HT1080 (cell line): Measurements from ENCODE around the gene NPTN. TPM values are rescaled to one million over a fixed set of nuclear protein-coding genes. Genes with fewer than 3 reads are reported as not detected.

Source experiments
- DNase-seq: peaks from one replicate; pipeline ENCODE4 v3.0.0-alpha.2; 2015; ENCODE audit warnings: low read depth
- total RNA-seq: library from RNA; depleted of rRNA; stranded (reverse); fragments of >200 nt; shearing (Covaris generic); gene quantifications from 2 replicates; pipeline ENCODE4 v1.2.3, GENCODE V29; 2014

Gene NPTN
- total RNA-seq, 1 experiment from 2014 or later, result 118 TPM

DNA sequence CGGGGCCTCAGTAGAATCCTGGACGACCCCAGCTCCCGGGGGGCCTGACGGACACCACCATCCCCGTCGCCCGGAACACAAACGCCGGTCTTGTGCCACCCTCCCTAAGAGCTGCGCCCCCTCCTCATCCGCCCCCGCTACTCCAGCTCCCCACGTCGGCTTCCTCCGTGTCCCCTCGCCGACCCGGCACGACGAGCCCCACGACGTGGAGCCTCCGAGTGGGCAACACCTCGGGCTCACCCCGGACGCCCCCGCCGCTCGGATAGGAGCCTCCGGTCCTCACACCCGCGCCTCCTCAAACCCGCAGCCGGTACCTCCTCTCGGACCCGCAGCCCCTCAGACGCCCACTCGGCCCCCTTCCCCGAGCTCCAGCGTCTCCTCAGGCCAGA, 525 bp downstream of the NPTN start:
- DNase-seq, result no peak

DNA sequence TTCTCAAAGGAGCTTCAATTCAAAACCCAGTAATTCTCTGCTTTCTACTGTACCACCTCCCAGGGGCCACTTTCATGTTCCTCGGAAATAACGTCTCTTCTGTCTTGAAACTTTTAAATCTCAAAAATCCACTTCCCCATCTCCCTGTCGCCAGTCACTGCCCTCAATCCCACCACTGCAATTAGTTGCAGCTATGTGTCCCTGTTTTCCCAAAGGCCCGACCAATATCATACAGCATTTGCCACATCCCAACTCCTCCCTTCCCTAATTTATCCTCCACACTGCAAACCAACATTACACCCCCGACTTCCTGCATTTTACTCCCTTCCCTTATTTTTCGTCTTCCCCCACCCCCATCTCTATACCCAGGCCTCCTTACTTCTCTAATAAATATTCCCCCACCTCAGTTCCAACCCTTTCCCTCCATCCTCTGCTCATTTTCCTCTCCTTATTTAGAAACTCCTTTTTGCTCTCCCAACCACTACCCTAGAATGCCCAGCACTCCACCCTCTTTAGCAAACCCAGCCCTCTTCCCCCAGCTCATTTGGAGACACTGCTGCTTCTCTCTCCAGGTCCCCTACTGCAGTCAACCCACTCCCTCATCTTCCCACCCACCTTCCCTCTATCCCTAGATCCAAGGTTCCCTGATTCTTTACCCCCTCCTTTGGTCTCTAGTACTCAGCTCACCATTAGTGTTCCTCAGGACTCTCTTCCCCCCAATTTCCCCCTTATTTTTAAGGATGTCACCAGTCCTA, 1.1 kb downstream of the NPTN start:
- peak; percentile 65 for DNase-seq

- DNase-seq, result no peak
Measured at GRCh38 chr15:73630921-73631362, 2.2 kb downstream of the NPTN start.

DNA sequence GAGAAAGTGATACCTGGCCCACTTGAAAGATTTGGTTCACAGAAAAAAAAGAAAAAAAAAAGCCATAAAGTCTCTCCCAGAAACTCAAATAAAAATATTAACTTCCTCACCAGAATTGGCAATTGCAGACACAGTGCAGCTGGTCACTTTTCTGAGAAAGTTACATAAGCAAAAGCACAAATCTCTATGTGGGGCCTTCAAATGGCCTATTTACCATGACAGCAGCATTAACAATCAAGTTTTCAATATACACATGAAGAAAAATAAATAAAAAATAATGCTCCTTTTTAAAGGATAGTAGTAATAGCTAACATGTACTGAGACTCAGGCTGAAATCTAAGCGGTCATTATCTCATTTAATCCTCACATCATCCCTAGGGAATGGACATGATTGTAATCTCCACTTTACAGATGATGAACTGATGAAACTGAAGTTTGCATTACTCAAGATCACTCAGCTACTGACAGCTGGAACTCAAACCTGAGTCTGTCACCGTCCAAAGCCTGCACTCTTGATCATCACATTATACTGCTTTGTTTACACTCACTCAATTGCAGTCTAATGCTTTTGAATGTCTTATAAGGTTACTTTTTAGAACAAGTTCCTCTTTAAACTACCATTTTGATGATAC, 3.3 kb downstream of the NPTN start:
- DNase-seq, result no peak

- peak; percentile 17 for DNase-seq
Measured at GRCh38 chr15:73628976-73629797, 4.0 kb downstream of the NPTN start.

- no peak for DNase-seq
Measured at GRCh38 chr15:73628102-73628501, 5.1 kb downstream of the NPTN start.

DNA sequence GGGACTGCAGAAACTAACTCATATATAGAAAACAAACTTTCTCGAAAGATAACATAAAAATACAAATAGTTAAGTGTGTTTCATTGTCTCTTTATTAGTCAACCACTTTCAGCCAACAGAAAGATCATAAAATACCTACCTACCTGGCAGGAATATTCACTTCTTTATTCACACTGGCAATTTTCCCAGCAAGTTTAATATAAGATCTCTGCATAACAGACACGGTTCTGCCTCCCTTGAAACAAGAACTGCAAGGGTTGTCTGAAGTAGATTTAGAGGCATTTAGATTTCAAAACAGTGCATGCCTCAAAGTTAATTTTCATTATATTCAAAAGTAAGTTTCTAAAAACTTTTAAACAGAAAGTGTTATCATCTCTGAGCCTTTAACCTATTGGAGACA, 7.1 kb downstream of the NPTN start:
- DNase-seq, result no peak

GRCh38 chr15:73624530-73624929, 8.7 kb downstream of the NPTN start:
- DNase-seq, result no peak

DNA sequence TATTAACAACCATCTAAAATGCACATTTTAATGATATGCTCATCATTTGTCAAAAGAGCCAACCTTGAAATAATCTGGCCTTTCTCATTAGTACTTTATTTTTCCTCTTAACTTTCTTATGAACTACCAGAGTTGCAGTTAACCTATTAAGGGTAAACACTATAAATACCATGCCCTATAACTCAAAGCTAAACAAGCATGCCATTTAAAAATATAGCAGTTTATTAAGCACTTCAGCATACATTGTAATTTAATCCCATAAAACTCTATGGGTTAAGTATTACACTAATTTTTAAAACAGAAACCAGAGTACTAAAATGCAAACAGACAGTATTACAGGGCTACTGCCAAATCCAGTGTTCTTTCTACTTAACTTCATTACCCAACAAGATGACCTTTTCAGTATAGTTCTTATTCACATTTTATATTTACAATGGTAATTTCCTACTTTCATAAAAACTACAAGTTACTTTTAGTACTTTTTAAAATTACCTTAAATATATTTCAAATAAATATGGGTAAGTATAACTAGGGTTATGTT, 11.8 kb downstream of the NPTN start:
- DNase-seq, result no peak

- DNase-seq, result no peak
Measured at GRCh38 chr15:73620078-73620477, 13.1 kb downstream of the NPTN start.

DNA sequence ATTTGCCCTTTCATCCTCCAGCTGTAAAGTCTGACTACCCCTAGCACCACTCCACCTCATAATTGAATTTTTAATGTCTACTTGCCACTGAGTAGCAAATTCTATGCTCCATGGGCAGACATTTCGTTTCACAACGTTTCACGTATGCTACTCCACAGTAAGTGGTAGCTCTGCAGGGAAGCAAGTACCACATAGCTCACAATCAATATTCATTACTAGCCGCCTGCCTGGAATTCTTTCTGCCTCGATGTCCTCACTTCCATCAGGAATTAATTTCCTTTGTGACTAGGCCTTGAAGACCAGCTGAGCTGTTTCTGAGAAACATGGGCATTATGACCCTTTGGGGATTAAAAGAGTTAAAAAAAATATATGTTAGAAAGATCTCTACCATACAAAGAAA, 15.3 kb downstream of the NPTN start:
- no peak for DNase-seq

DNA sequence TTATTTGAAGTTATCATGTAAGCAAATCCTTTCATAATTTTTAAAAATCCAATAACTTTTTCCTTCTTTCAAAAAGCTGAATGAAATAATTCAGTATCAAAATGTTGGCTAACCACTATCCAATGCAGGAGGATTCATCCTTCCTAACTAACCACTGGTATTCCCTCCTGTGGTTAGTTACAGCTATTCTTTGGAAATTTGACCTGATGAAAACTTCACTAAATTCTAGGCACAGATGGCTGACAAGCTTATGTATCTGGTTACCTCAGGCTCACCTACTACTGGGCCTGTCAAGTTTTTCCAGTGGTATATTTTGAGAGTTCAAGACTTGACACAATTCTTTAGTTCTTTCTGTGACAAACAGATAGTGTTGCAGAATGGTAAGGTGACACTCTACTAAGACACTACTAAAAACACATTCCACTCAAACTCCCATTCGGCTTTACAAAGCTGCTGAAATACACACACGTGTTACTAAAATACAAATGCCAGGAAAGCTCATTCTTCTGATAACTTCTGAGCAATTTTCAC, 15.8 kb downstream of the NPTN start:
- peak; percentile 20 for DNase-seq

GRCh38 chr15:73608941-73609340, 24.2 kb downstream of the NPTN start:
- DNase-seq, result no peak

DNA sequence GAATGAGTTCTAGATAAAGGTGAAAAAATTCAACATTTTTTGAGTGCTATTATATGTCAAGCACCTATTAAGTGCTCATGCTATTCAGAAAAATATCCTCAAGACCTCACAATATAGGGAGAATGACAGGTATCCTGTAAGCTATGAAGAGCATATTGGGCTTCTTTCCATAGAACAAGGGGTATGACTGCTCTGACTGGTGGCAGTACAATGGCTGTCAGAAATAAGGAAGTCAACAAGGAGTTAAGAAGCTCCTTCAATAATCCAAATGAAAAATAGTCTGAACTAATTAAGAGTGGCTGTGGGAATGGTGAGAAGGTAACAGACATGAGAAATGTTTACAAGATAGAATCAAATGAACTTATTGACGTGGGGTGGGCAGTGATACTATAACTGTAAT, 24.7 kb downstream of the NPTN start:
- DNase-seq, result no peak

GRCh38 chr15:73607843-73608242, 25.3 kb downstream of the NPTN start:
- no peak for DNase-seq

DNA sequence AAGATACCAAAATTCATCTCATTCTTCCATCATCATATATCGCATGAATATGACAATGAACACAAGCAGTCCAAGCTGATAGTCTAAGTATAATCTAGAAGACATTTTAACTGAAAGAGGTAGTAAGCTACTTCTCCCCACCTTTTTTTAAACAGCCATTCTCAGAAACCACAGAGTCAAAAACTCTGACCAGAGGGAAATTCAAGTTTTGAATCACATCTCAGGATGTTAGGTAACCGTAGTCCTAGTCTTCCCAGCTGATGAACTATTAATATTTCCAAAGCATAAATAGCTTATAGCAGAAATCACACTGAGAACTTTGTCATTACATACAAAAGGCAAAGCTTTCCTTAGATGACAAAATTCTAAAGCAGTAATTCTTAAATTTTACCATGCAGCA, 25.8 kb downstream of the NPTN start:
- DNase-seq, result no peak

GRCh38 chr15:73605759-73606436, 27.3 kb downstream of the NPTN start:
- DNase-seq, result no peak

DNA sequence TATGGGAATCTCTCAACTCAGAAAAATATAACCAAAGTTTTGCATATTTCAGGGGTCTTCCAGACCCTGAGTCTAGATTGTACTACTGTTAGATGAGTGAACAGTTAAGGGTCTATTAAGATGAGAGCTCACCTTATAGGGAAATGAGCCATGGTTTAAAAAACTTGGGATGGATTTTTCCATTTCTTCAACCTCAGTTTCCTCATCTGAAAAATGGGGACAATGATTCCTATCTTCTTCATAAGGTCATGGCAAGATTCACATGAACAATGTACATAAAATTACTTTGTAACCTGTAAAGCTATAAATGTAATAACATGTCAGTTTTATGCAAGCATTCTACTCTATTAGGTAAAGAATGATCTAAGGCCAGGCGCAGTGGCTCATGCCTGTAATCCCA, 28.7 kb downstream of the NPTN start:
- no peak for DNase-seq

DNA sequence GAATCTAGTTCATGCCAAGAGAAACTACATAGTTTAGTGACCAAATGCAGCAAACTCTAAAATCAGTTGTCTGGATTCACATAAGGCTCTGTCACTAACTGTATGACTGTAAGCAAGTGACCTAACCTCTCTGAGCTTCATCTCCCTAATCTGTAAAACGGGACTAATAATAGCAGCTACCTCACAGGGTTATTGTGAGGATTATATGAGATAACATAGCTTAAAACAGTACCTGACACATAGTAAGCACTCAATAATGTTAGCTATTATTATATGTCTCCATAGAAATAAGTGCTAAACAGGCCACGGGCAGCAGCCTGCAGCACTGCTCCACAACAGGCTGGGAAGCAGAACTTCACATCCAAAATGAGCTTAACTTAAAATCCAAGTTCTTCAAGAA, 30.2 kb downstream of the NPTN start:
- no peak for DNase-seq

GRCh38 chr15:73602446-73602843, 30.7 kb downstream of the NPTN start:
- peak; percentile 32 for DNase-seq
